GM12878 (cell line): ENCODE results near the gene DSG4.
"Not testable (repeated sequence)": the region's sequence is repeated elsewhere in the genome, so short reads cannot be mapped to it uniquely, and the experiment has no call there.

Experiments
- ATF3 ChIP-seq: IDR thresholded peaks from 2 replicates; pipeline ENCODE4 v1.6.1; 2011; ENCODE audit warnings: low read depth, mild to moderate bottlenecking, low read length, moderate library complexity, borderline replicate concordance; ENCODE audit errors: extremely low read depth
- EZH2 ChIP-seq: IDR thresholded peaks from 2 replicates; pipeline ENCODE4 v1.6.1; 2012; ENCODE audit warnings: low read depth, mild to moderate bottlenecking, control low read depth, inconsistent platforms, low read length, borderline replicate concordance; ENCODE audit not compliant: control insufficient read depth
- SRF ChIP-seq, 2 experiments: IDR thresholded peaks; 2 replicates each; pipeline ENCODE4 v1.6.1; 2011; ENCODE audit warnings: low read depth in 2 of 2, low read length in 2 of 2, mild to moderate bottlenecking in 1 of 2, moderate library complexity in 1 of 2
- TCF7 ChIP-seq: IDR thresholded peaks from 2 replicates; pipeline ENCODE4 v1.6.1; 2014; ENCODE audit warnings: antibody characterized with exemption, borderline replicate concordance
- ZBTB40 ChIP-seq: fragments of 450-650 bp; IDR thresholded peaks from 2 replicates; pipeline ENCODE4 v1.6.1; 2016; ENCODE audit warnings: mild to moderate bottlenecking, moderate library complexity, borderline replicate concordance

GRCh38 chr18:31353336-31353735 is 23.2 kb upstream of the DSG4 start:
- TF ChIP-seq TCF7; EZH2; ZBTB40; SRF (IDR thresholded peaks at IDR 0.05; ENCODE audit: low read depth in 2 of 2, low read length in 2 of 2); ATF3: not testable (repeated sequence)
